Liver (tissue), 9 donors: ENCODE results near the gene MTMR1. TPM values are rescaled to one million over a fixed set of nuclear protein-coding genes. Genes with fewer than 3 reads are reported as not detected.

ENCODE experiments used
- DNase-seq: peaks from one replicate; pipeline ENCODE4 v3.0.0-alpha.2; 2017; ENCODE audit warnings: low spot score
- H3K27ac ChIP-seq, 2 donors: one replicate each; pipeline ENCODE4 v1.7.0; 2013; ENCODE audit warnings: inconsistent platforms in 2 of 2, low read length in 2 of 2, control low read depth in 1 of 2, low read depth in 1 of 2, mild to moderate bottlenecking in 1 of 2
- H3K27me3 ChIP-seq, 4 donors: one replicate each; pipeline versions ENCODE4 v1.6.1 to v1.7.0; 2013; ENCODE audit warnings: low read length in 3 of 4, inconsistent platforms in 1 of 4, mild to moderate bottlenecking in 1 of 4, moderate library complexity in 1 of 4; ENCODE audit not compliant: control insufficient read depth in 4 of 4, insufficient read depth in 4 of 4
- H3K36me3 ChIP-seq, 4 donors: one replicate each; pipeline versions ENCODE4 v1.6.1 to v1.7.0; 2013; ENCODE audit warnings: low read length in 3 of 4, mild to moderate bottlenecking in 3 of 4, low read depth in 1 of 4, moderate library complexity in 1 of 4; ENCODE audit not compliant: control insufficient read depth in 4 of 4, insufficient read depth in 3 of 4
- H3K4me1 ChIP-seq, 4 donors: one replicate each; pipeline versions ENCODE4 v1.6.1 to v1.7.0; 2013; ENCODE audit warnings: low read length in 3 of 4, mild to moderate bottlenecking in 3 of 4, moderate library complexity in 1 of 4; ENCODE audit not compliant: control insufficient read depth in 4 of 4, insufficient read depth in 4 of 4
- H3K4me3 ChIP-seq, 3 donors: one replicate each; pipeline versions ENCODE4 v1.6.1 to v1.7.0; 2013; ENCODE audit warnings: low read length in 3 of 3, control low read depth in 1 of 3, low read depth in 1 of 3, mild to moderate bottlenecking in 1 of 3
- H3K9ac ChIP-seq, 2 donors: one replicate each; pipeline ENCODE4 v1.7.0; 2013; ENCODE audit warnings: low read length in 2 of 2, mild to moderate bottlenecking in 2 of 2, moderate library complexity in 2 of 2, control low read depth in 1 of 2, low read depth in 1 of 2
- H3K9me3 ChIP-seq, 4 donors: one replicate each; pipeline versions ENCODE4 v1.6.1 to v1.7.0; 2013; ENCODE audit warnings: low read length in 3 of 4; ENCODE audit not compliant: control insufficient read depth in 4 of 4
- ATF3 ChIP-seq: IDR thresholded peaks from 2 replicates; pipeline ENCODE4 v1.6.1; 2016; ENCODE audit warnings: antibody characterized with exemption
- CTCF ChIP-seq: fragments of 150-350 bp; IDR thresholded peaks from 2 replicates; pipeline ENCODE4 v1.5.1; 2017; ENCODE audit warnings: improper control_type of control experiment, low read depth, low read length; ENCODE audit not compliant: missing input control
- EGR1 ChIP-seq, 2 donors: IDR thresholded peaks; 2 replicates each; pipeline ENCODE4 v1.6.1; 2016 to 2018; ENCODE audit warnings: antibody characterized with exemption in 2 of 2, low read depth in 2 of 2
- FOXA1 ChIP-seq: IDR thresholded peaks from 2 replicates; pipeline ENCODE4 v1.6.1; 2016; ENCODE audit warnings: antibody characterized with exemption
- GABPA ChIP-seq, 2 donors: IDR thresholded peaks in 1 of 2; conservative IDR thresholded peaks in 1 of 2; 2 replicates each; pipeline ENCODE4 v1.6.1; 2016; ENCODE audit warnings: antibody characterized with exemption in 2 of 2, mild to moderate bottlenecking in 1 of 2, moderate library complexity in 1 of 2
- HNF4A ChIP-seq, 2 donors: conservative IDR thresholded peaks; 2 replicates each; pipeline ENCODE4 v1.6.1; 2016; ENCODE audit warnings: antibody characterized with exemption in 2 of 2, mild to moderate bottlenecking in 2 of 2
- HNF4G ChIP-seq: IDR thresholded peaks from 2 replicates; pipeline ENCODE4 v1.6.1; 2016; ENCODE audit warnings: antibody characterized with exemption
- JUND ChIP-seq, 2 donors: IDR thresholded peaks; 2 replicates each; pipeline ENCODE4 v1.6.1; 2016; ENCODE audit warnings: antibody characterized with exemption in 2 of 2
- MAX ChIP-seq: IDR thresholded peaks from 2 replicates; pipeline ENCODE4 v1.6.1; 2016; ENCODE audit warnings: antibody characterized with exemption
- NR2F2 ChIP-seq: IDR thresholded peaks from 2 replicates; pipeline ENCODE4 v1.6.1; 2016; ENCODE audit warnings: antibody characterized with exemption
- RAD21 ChIP-seq, 2 donors: IDR thresholded peaks; 2 replicates each; pipeline ENCODE4 v1.6.1; 2016; ENCODE audit warnings: antibody characterized with exemption in 2 of 2, mild to moderate bottlenecking in 2 of 2
- REST ChIP-seq: IDR thresholded peaks from 2 replicates; pipeline ENCODE4 v1.6.1; 2016; ENCODE audit warnings: antibody characterized with exemption, mild to moderate bottlenecking
- RXRA ChIP-seq, 2 donors: IDR thresholded peaks; 2 replicates each; pipeline ENCODE4 v1.6.1; 2017 to 2018; ENCODE audit warnings: antibody characterized with exemption in 2 of 2, mild to moderate bottlenecking in 1 of 2
- SP1 ChIP-seq: IDR thresholded peaks from 2 replicates; pipeline ENCODE4 v1.6.1; 2018; ENCODE audit warnings: antibody characterized with exemption, mild to moderate bottlenecking
- YY1 ChIP-seq: IDR thresholded peaks from 2 replicates; pipeline ENCODE4 v1.6.1; 2016; ENCODE audit warnings: antibody characterized with exemption, mild to moderate bottlenecking
- ZBTB33 ChIP-seq: IDR thresholded peaks from 2 replicates; pipeline ENCODE4 v1.6.1; 2016; ENCODE audit warnings: antibody characterized with exemption
- WGBS: extraction: QIAGEN DNeasy Blood & Tissue Kit; methylation state at CpG from one replicate; pipeline ENCODE4 v1.1.7; 2013; 5-methylcytosine and 5-hydroxymethylcytosine counted together
- polyA plus RNA-seq, 2 donors: library from polyadenylated mRNA; stranded (reverse) in 1 of 2; unstranded in 1 of 2; fragments of 200-250 nt in 1 of 2; fragments of >200 nt in 1 of 2; fragmentation: Nextera tagmentation in 1 of 2; extraction: Ambion mirVana in 1 of 2; gene quantifications; one replicate each; pipeline versions ENCODE4 v1.2.1 to v1.2.3, GENCODE V29; 2013 to 2015
- total RNA-seq, 2 donors: library from RNA; depleted of rRNA; stranded (reverse); fragments of >200 nt; gene quantifications; one replicate each; pipeline ENCODE4 v1.2.3, GENCODE V29; 2014
- donor health status: healthy.
- donor health status: healthy.
- donor health status: healthy.
- donor health status: healthy.
- donor health status: healthy.

The MTMR1 gene
- total and polyA plus RNA-seq, 4 donors = 2.5 to 13.4 (median 7.8) TPM

GRCh38 chrX:150762258-150763165 lies 69.3 kb downstream of the MTMR1 start:
- WGBS = 93% methylated on average over 36 of the region's 36 CpGs
- TF ChIP-seq CTCF (no peak), NR2F2 (no peak), RXRA (IDR thresholded peaks at IDR 0.05) (no peak), ZBTB33 (no peak), JUND (IDR thresholded peaks at IDR 0.05) (no peak), HNF4A (conservative IDR thresholded peaks at IDR 0.05) (no peak), RAD21 (IDR thresholded peaks at IDR 0.05) (no peak), ATF3 (no peak), GABPA (IDR thresholded peaks at IDR 0.05 in 1 of 2, conservative IDR thresholded peaks at IDR 0.05 in 1 of 2) (no peak), MAX (no peak), EGR1 (IDR thresholded peaks at IDR 0.05; ENCODE audit: low read depth in 2 of 2) (no peak), YY1 (no peak), HNF4G (no peak), REST (no peak), SP1 (no peak), FOXA1 (no peak)
- Histone ChIP-seq H3K9ac (no peak overlapping the region), H3K27ac (no peak overlapping the region), H3K4me1 (no peaks in the 10 kb centered on the region), H3K36me3 (peaks cover 0 to 3% (median 2%) of the 10 kb centered on the region in 4 donors), H3K27me3 (no peaks in the 10 kb centered on the region), H3K4me3 (no peak overlapping the region), H3K9me3 (no peaks in the 10 kb centered on the region)
- DNase-seq = no peak
